ENCODE results near the gene AGGF1. TPM values are rescaled to one million over a fixed set of nuclear protein-coding genes. Genes with fewer than 3 reads are reported as not detected.
"Not testable (repeated sequence)": the region's sequence is repeated elsewhere in the genome, so short reads cannot be mapped to it uniquely, and the experiment has no call there.

The AGGF1 gene
- total RNA-seq, 1 donor from 2014 or later, result 32.6 TPM

GRCh38 chr5:77022511-77023417 is 7.4 kb upstream of the AGGF1 start:
- FAIRE-seq (no peak), DNase-seq (ENCODE audit: low spot score in 2 of 2) (no peak)

GRCh38 chr5:77024490-77024889 is 5.7 kb upstream of the AGGF1 start:
- no peak for FAIRE-seq
- no peak for DNase-seq (ENCODE audit: low spot score in 2 of 2)

- FAIRE-seq (no peak), DNase-seq (ENCODE audit: low spot score in 2 of 2) (no peak)
Observed at GRCh38 chr5:77028631-77029375, 1.4 kb upstream of the AGGF1 start.

- no peak for DNase-seq (ENCODE audit: low spot score in 2 of 2)
- FAIRE-seq, result no peak
Observed at GRCh38 chr5:77029376-77029885, 773 bp upstream of the AGGF1 start.

- FAIRE-seq (no peak), DNase-seq (ENCODE audit: low spot score in 2 of 2) (no peak)
Observed at GRCh38 chr5:77031891-77032290, 1.7 kb downstream of the AGGF1 start.

GRCh38 chr5:77032635-77033034 is 2.4 kb downstream of the AGGF1 start:
- no peak for DNase-seq (ENCODE audit: low spot score in 2 of 2)
- FAIRE-seq, result no peak

- no peak for FAIRE-seq
- DNase-seq (ENCODE audit: low spot score in 2 of 2), result no peak
Observed at GRCh38 chr5:77033338-77033737, 3.1 kb downstream of the AGGF1 start.

- FAIRE-seq (no peak), DNase-seq (ENCODE audit: low spot score in 2 of 2) (no peak)
Observed at GRCh38 chr5:77035950-77036349, 5.7 kb downstream of the AGGF1 start.

- no peak for FAIRE-seq
- DNase-seq (ENCODE audit: low spot score in 2 of 2), result no peak
Observed at GRCh38 chr5:77046416-77047073, 16.3 kb downstream of the AGGF1 start.

GRCh38 chr5:77064040-77064439 is 33.8 kb downstream of the AGGF1 start:
- DNase-seq (ENCODE audit: low spot score in 2 of 2), result no peak
- no peak for FAIRE-seq

GRCh38 chr5:77065256-77065655 is 35.1 kb downstream of the AGGF1 start:
- FAIRE-seq (no peak), DNase-seq (ENCODE audit: low spot score in 2 of 2) (no peak)

- FAIRE-seq, result no peak
Observed at GRCh38 chr5:77066184-77066583, 36.0 kb downstream of the AGGF1 start.

GRCh38 chr5:77066823-77067442 is 36.7 kb downstream of the AGGF1 start:
- FAIRE-seq (no peak), DNase-seq (ENCODE audit: low spot score in 2 of 2) (no peak)

More at GRCh38 chr5:77066184-77066583, 36.0 kb downstream of the AGGF1 start:
- no peak for DNase-seq (ENCODE audit: low spot score in 2 of 2)

GRCh38 chr5:77073667-77074066 is 43.5 kb downstream of the AGGF1 start:
- DNase-seq (ENCODE audit: low spot score in 2 of 2) (no peak), FAIRE-seq (no peak)

GRCh38 chr5:77074745-77075144 is 44.5 kb downstream of the AGGF1 start:
- DNase-seq (ENCODE audit: low spot score in 2 of 2) (no peak), FAIRE-seq (no peak)

- FAIRE-seq (no peak), DNase-seq (ENCODE audit: low spot score in 2 of 2) (peak; percentile 81 to 84)
Observed at GRCh38 chr5:77076961-77077828, 47.0 kb downstream of the AGGF1 start.

GRCh38 chr5:77077829-77078176 is 47.6 kb downstream of the AGGF1 start:
- FAIRE-seq (no peak), DNase-seq (ENCODE audit: low spot score in 2 of 2) (no peak)

- not testable (repeated sequence) for FAIRE-seq; DNase-seq (ENCODE audit: low spot score in 2 of 2)
Observed at GRCh38 chr5:77080479-77080878, 50.3 kb downstream of the AGGF1 start.

GRCh38 chr5:77080905-77081304 is 50.7 kb downstream of the AGGF1 start:
- no peak for DNase-seq (ENCODE audit: low spot score in 2 of 2)
- FAIRE-seq, result no peak

- FAIRE-seq, result no peak
Observed at GRCh38 chr5:77082280-77082679, 52.1 kb downstream of the AGGF1 start.

More at GRCh38 chr5:77082280-77082679, 52.1 kb downstream of the AGGF1 start:
- no peak for DNase-seq (ENCODE audit: low spot score in 2 of 2)
